Liver (tissue), 9 donors: Measurements from ENCODE around the gene PYCR2. TPM values are rescaled to one million over a fixed set of nuclear protein-coding genes. Genes with fewer than 3 reads are reported as not detected.

Experiments used
- DNase-seq: peaks from one replicate; pipeline ENCODE4 v3.0.0-alpha.2; 2017; ENCODE audit warnings: low spot score
- H3K27ac ChIP-seq, 2 donors: one replicate each; pipeline ENCODE4 v1.7.0; 2013; ENCODE audit warnings: inconsistent platforms in 2 of 2, low read length in 2 of 2, control low read depth in 1 of 2, low read depth in 1 of 2, mild to moderate bottlenecking in 1 of 2
- H3K27me3 ChIP-seq, 4 donors: one replicate each; pipeline versions ENCODE4 v1.6.1 to v1.7.0; 2013; ENCODE audit warnings: low read length in 3 of 4, inconsistent platforms in 1 of 4, mild to moderate bottlenecking in 1 of 4, moderate library complexity in 1 of 4; ENCODE audit not compliant: control insufficient read depth in 4 of 4, insufficient read depth in 4 of 4
- H3K36me3 ChIP-seq, 4 donors: one replicate each; pipeline versions ENCODE4 v1.6.1 to v1.7.0; 2013; ENCODE audit warnings: low read length in 3 of 4, mild to moderate bottlenecking in 3 of 4, low read depth in 1 of 4, moderate library complexity in 1 of 4; ENCODE audit not compliant: control insufficient read depth in 4 of 4, insufficient read depth in 3 of 4
- H3K4me1 ChIP-seq, 4 donors: one replicate each; pipeline versions ENCODE4 v1.6.1 to v1.7.0; 2013; ENCODE audit warnings: low read length in 3 of 4, mild to moderate bottlenecking in 3 of 4, moderate library complexity in 1 of 4; ENCODE audit not compliant: control insufficient read depth in 4 of 4, insufficient read depth in 4 of 4
- H3K4me3 ChIP-seq, 3 donors: one replicate each; pipeline versions ENCODE4 v1.6.1 to v1.7.0; 2013; ENCODE audit warnings: low read length in 3 of 3, control low read depth in 1 of 3, low read depth in 1 of 3, mild to moderate bottlenecking in 1 of 3
- H3K9ac ChIP-seq, 2 donors: one replicate each; pipeline ENCODE4 v1.7.0; 2013; ENCODE audit warnings: low read length in 2 of 2, mild to moderate bottlenecking in 2 of 2, moderate library complexity in 2 of 2, control low read depth in 1 of 2, low read depth in 1 of 2
- H3K9me3 ChIP-seq, 4 donors: one replicate each; pipeline versions ENCODE4 v1.6.1 to v1.7.0; 2013; ENCODE audit warnings: low read length in 3 of 4; ENCODE audit not compliant: control insufficient read depth in 4 of 4
- ATF3 ChIP-seq: IDR thresholded peaks from 2 replicates; pipeline ENCODE4 v1.6.1; 2016; ENCODE audit warnings: antibody characterized with exemption
- CTCF ChIP-seq: fragments of 150-350 bp; IDR thresholded peaks from 2 replicates; pipeline ENCODE4 v1.5.1; 2017; ENCODE audit warnings: improper control_type of control experiment, low read depth, low read length; ENCODE audit not compliant: missing input control
- EGR1 ChIP-seq, 2 donors: IDR thresholded peaks; 2 replicates each; pipeline ENCODE4 v1.6.1; 2016 to 2018; ENCODE audit warnings: antibody characterized with exemption in 2 of 2, low read depth in 2 of 2
- FOXA1 ChIP-seq: IDR thresholded peaks from 2 replicates; pipeline ENCODE4 v1.6.1; 2016; ENCODE audit warnings: antibody characterized with exemption
- FOXA2 ChIP-seq: IDR thresholded peaks from 2 replicates; pipeline ENCODE4 v1.6.1; 2016; ENCODE audit warnings: antibody characterized with exemption
- GABPA ChIP-seq, 2 donors: IDR thresholded peaks in 1 of 2; conservative IDR thresholded peaks in 1 of 2; 2 replicates each; pipeline ENCODE4 v1.6.1; 2016; ENCODE audit warnings: antibody characterized with exemption in 2 of 2, mild to moderate bottlenecking in 1 of 2, moderate library complexity in 1 of 2
- HNF4A ChIP-seq, 2 donors: conservative IDR thresholded peaks; 2 replicates each; pipeline ENCODE4 v1.6.1; 2016; ENCODE audit warnings: antibody characterized with exemption in 2 of 2, mild to moderate bottlenecking in 2 of 2
- HNF4G ChIP-seq: IDR thresholded peaks from 2 replicates; pipeline ENCODE4 v1.6.1; 2016; ENCODE audit warnings: antibody characterized with exemption
- JUND ChIP-seq, 2 donors: IDR thresholded peaks; 2 replicates each; pipeline ENCODE4 v1.6.1; 2016; ENCODE audit warnings: antibody characterized with exemption in 2 of 2
- MAX ChIP-seq: IDR thresholded peaks from 2 replicates; pipeline ENCODE4 v1.6.1; 2016; ENCODE audit warnings: antibody characterized with exemption
- NR2F2 ChIP-seq: IDR thresholded peaks from 2 replicates; pipeline ENCODE4 v1.6.1; 2016; ENCODE audit warnings: antibody characterized with exemption
- RAD21 ChIP-seq, 2 donors: IDR thresholded peaks; 2 replicates each; pipeline ENCODE4 v1.6.1; 2016; ENCODE audit warnings: antibody characterized with exemption in 2 of 2, mild to moderate bottlenecking in 2 of 2
- REST ChIP-seq: IDR thresholded peaks from 2 replicates; pipeline ENCODE4 v1.6.1; 2016; ENCODE audit warnings: antibody characterized with exemption, mild to moderate bottlenecking
- RXRA ChIP-seq, 2 donors: IDR thresholded peaks; 2 replicates each; pipeline ENCODE4 v1.6.1; 2017 to 2018; ENCODE audit warnings: antibody characterized with exemption in 2 of 2, mild to moderate bottlenecking in 1 of 2
- SP1 ChIP-seq: IDR thresholded peaks from 2 replicates; pipeline ENCODE4 v1.6.1; 2018; ENCODE audit warnings: antibody characterized with exemption, mild to moderate bottlenecking
- TAF1 ChIP-seq: conservative IDR thresholded peaks from 2 replicates; pipeline ENCODE4 v1.6.1; 2016; ENCODE audit warnings: antibody characterized with exemption, mild to moderate bottlenecking
- YY1 ChIP-seq: IDR thresholded peaks from 2 replicates; pipeline ENCODE4 v1.6.1; 2016; ENCODE audit warnings: antibody characterized with exemption, mild to moderate bottlenecking
- ZBTB33 ChIP-seq: IDR thresholded peaks from 2 replicates; pipeline ENCODE4 v1.6.1; 2016; ENCODE audit warnings: antibody characterized with exemption
- WGBS: extraction: QIAGEN DNeasy Blood & Tissue Kit; methylation state at CpG from one replicate; pipeline ENCODE4 v1.1.7; 2013; 5-methylcytosine and 5-hydroxymethylcytosine counted together
- polyA plus RNA-seq, 2 donors: library from polyadenylated mRNA; stranded (reverse) in 1 of 2; unstranded in 1 of 2; fragments of 200-250 nt in 1 of 2; fragments of >200 nt in 1 of 2; fragmentation: Nextera tagmentation in 1 of 2; extraction: Ambion mirVana in 1 of 2; gene quantifications; one replicate each; pipeline versions ENCODE4 v1.2.1 to v1.2.3, GENCODE V29; 2013 to 2015
- total RNA-seq, 2 donors: library from RNA; depleted of rRNA; stranded (reverse); fragments of >200 nt; gene quantifications; one replicate each; pipeline ENCODE4 v1.2.3, GENCODE V29; 2014
- donor health status: healthy.
- donor health status: healthy.
- donor health status: healthy.
- donor health status: healthy.
- donor health status: healthy.

Gene PYCR2
- total and polyA plus RNA-seq, 4 donors: 16.8 to 41.0 (median 33.0) TPM

- H3K36me3 ChIP-seq: peaks cover 0 to 2% (median 1%) of the 10 kb centered on the region in 4 donors
- H3K4me3 ChIP-seq: peak overlapping the region; percentile 75 to 94 (median 83)
- WGBS: 7% methylated on average over 25 of the region's 25 CpGs
- no peaks in the 10 kb centered on the region for H3K27me3 ChIP-seq
- H3K27ac ChIP-seq: peak overlapping the region; percentile 97 to 98
- peaks cover 25 to 57% (median 52%) of the 10 kb centered on the region in 4 donors for H3K4me1 ChIP-seq
- no peak for DNase-seq
- TF ChIP-seq HNF4A (conservative IDR thresholded peaks at IDR 0.05): peak in 1 of 2 donors; percentile 16
- no peak for TF ChIP-seq FOXA1
- H3K9me3 ChIP-seq: no peaks in the 10 kb centered on the region
- H3K9ac ChIP-seq: peak overlapping the region; percentile 85 to 90
Measured at GRCh38 chr1:225881081-225881958, 42.7 kb downstream of the PYCR2 start.

GRCh38 chr1:225880636-225881035 lies 43.4 kb downstream of the PYCR2 start:
- peak; percentile 83 to 96 for TF ChIP-seq HNF4A (conservative IDR thresholded peaks at IDR 0.05)
- peak; percentile 78 for TF ChIP-seq REST
- peak; percentile 69 to 83 for TF ChIP-seq RXRA (IDR thresholded peaks at IDR 0.05)
- no peak for TF ChIP-seq GABPA (IDR thresholded peaks at IDR 0.05 in 1 of 2, conservative IDR thresholded peaks at IDR 0.05 in 1 of 2)
- peak; percentile 33 to 44 for TF ChIP-seq RAD21 (IDR thresholded peaks at IDR 0.05)
- TF ChIP-seq ZBTB33: no peak
- peak; percentile 75 for TF ChIP-seq YY1
- TF ChIP-seq EGR1 (IDR thresholded peaks at IDR 0.05; ENCODE audit: low read depth in 2 of 2): no peak
- no peak for TF ChIP-seq NR2F2
- TF ChIP-seq SP1: peak; percentile 76
- TF ChIP-seq JUND (IDR thresholded peaks at IDR 0.05): peak in 1 of 2 donors; percentile 39
- peak; percentile 85 for TF ChIP-seq TAF1
- TF ChIP-seq FOXA1: peak; percentile 78
- TF ChIP-seq ATF3: no peak
- peak; percentile 64 for TF ChIP-seq MAX
- peak; percentile 68 for TF ChIP-seq HNF4G
- TF ChIP-seq FOXA2: peak; percentile 87
- no peak for TF ChIP-seq CTCF
- Histone ChIP-seq H3K27ac (peak overlapping the region; percentile 97 to 98), H3K4me1 (peaks cover 22 to 56% (median 51%) of the 10 kb centered on the region in 4 donors), H3K9me3 (no peaks in the 10 kb centered on the region), H3K36me3 (peaks cover 0 to 3% (median 1%) of the 10 kb centered on the region in 4 donors), H3K9ac (peak overlapping the region; percentile 85 to 90), H3K4me3 (peak overlapping the region; percentile 75 to 94 (median 83)), H3K27me3 (no peaks in the 10 kb centered on the region)
- DNase-seq: no peak
- 24% methylated on average over 5 of the region's 5 CpGs for WGBS
